Natural killer cell (primary cell): Measurements from ENCODE around the gene MTCH2. TPM values are rescaled to one million over a fixed set of nuclear protein-coding genes. Genes with fewer than 3 reads are reported as not detected.
"Not testable (repeated sequence)": the region's sequence is repeated elsewhere in the genome, so short reads cannot be mapped to it uniquely, and the experiment has no call there.

Experiments used
- ATAC-seq, 3 donors: fragments of 150-1000 bp in 2 of 3; fragments of 200-7000 bp in 1 of 3; cut with Tn5 transposase; 1 replicate in 1 of 3; 2 replicates in 2 of 3; pipeline ENCODE4 v1.10.0; 2021; ENCODE audit warnings: mild to moderate bottlenecking in 2 of 3, moderate library complexity in 2 of 3
- DNase-seq, 2 donors: peaks; one replicate each; pipeline versions ENCODE4 v3.0.0 to v3.0.0-alpha.2; 2013 to 2021; ENCODE audit warnings: mixed read lengths in 1 of 2
- H3K27ac ChIP-seq: one replicate; pipeline ENCODE4 v1.5.1; 2013; ENCODE audit warnings: mild to moderate bottlenecking, low read length
- H3K27me3 ChIP-seq: one replicate; pipeline ENCODE4 v1.6.1; 2013; ENCODE audit warnings: low read length; ENCODE audit not compliant: control insufficient read depth, insufficient read depth
- H3K36me3 ChIP-seq: one replicate; pipeline ENCODE4 v1.6.1; 2013; ENCODE audit warnings: low read length; ENCODE audit not compliant: control insufficient read depth, insufficient read depth
- H3K4me1 ChIP-seq: one replicate; pipeline ENCODE4 v1.6.1; 2013; ENCODE audit warnings: low read length; ENCODE audit not compliant: control insufficient read depth, insufficient read depth
- H3K4me3 ChIP-seq: one replicate; pipeline ENCODE4 v1.5.1; 2013; ENCODE audit warnings: low read length
- H3K9me3 ChIP-seq: one replicate; pipeline ENCODE4 v1.6.1; 2013; ENCODE audit warnings: low read length; ENCODE audit not compliant: control insufficient read depth, insufficient read depth
- H3K27ac Mint-ChIP-seq, 2 donors: one replicate each; pipeline ENCODE4 v1.8.0; 2022; ENCODE audit warnings: mild to moderate bottlenecking in 2 of 2, mixed read lengths in 2 of 2, moderate library complexity in 1 of 2
- H3K27me3 Mint-ChIP-seq, 2 donors: one replicate each; pipeline ENCODE4 v1.8.0; 2022; ENCODE audit warnings: low read depth in 2 of 2, mixed read lengths in 2 of 2
- H3K36me3 Mint-ChIP-seq: one replicate; pipeline ENCODE4 v1.8.0; 2022; ENCODE audit warnings: mixed read lengths
- H3K4me1 Mint-ChIP-seq, 2 donors: one replicate each; pipeline ENCODE4 v1.8.0; 2022; ENCODE audit warnings: mixed read lengths in 2 of 2
- H3K4me3 Mint-ChIP-seq: one replicate; pipeline ENCODE4 v1.8.0; 2022; ENCODE audit warnings: mild to moderate bottlenecking, moderate library complexity, mixed read lengths
- H3K9me3 Mint-ChIP-seq, 2 donors: one replicate each; pipeline ENCODE4 v1.8.0; 2022; ENCODE audit warnings: mixed read lengths in 2 of 2
- WGBS: methylation state at CpG from one replicate; pipeline ENCODE4 v1.1.7; 2013; ENCODE audit warnings: missing lambda C conversion rate; ENCODE audit not compliant: insufficient coverage; 5-methylcytosine and 5-hydroxymethylcytosine counted together
- intact Hi-C: fragments of 100-400 bp; cut with micrococcal nuclease; formaldehyde crosslinking; loops from one replicate; pipeline ENCODE4 v1.14.2; 2022
- total RNA-seq, 4 donors: library from RNA; stranded (reverse); fragments of 120-200 nt in 1 of 4; gene quantifications; one replicate each; pipeline versions ENCODE4 v1.2.3 to v1.2.4, GENCODE V29; 2013 to 2022
- TF ChIP-seq, protein P1 (sequence below): fragments of 200-600 bp; IDR thresholded peaks from one replicate; pipeline ENCODE4 v1.8.0; 2022; ENCODE audit warnings: antibody characterized with exemption

The MTCH2 gene
- total RNA-seq, 3 donors from 2014 or later (not counting 1 experiment from before 2014, with no cell fraction given) = 25.0 to 32.4 (median 31.4) TPM

DNA sequence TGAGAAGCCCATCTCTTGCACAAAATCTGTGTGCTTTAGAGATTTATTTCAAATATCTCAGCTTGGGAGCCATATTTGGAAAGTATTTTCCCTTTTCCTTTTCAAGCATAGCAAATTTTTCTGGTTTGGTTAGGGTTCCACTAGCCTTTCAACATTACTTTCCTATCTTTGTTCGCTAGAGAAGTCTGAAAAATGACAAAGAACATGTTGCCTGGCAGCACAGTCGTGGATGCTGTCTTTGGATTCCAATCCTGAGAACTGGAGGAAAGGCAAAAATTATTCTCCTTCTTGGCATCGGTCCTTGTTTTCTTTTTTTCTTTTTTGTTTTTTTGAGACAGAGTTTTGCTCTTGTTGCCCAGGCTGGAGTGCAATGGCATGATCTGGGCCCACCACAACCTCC, 6.9 kb upstream of the MTCH2 start:
- no peak overlapping the region for H3K27ac ChIP-seq
- no peaks in the 10 kb centered on the region for H3K27me3 ChIP-seq
- H3K36me3 ChIP-seq = no peaks in the 10 kb centered on the region
- intact Hi-C loops = no loop called here
- 85% methylated on average over 3 of the region's 3 CpGs for WGBS
- no peak overlapping the region for H3K27ac Mint-ChIP-seq
- DNase-seq (no peak), ATAC-seq (no peak)
- H3K4me1 ChIP-seq = no peaks in the 10 kb centered on the region
- H3K4me3 Mint-ChIP-seq = no peak overlapping the region
- H3K9me3 Mint-ChIP-seq = peaks cover 2 to 3% of the 10 kb centered on the region in 2 donors
- TF ChIP-seq, protein P1, sequence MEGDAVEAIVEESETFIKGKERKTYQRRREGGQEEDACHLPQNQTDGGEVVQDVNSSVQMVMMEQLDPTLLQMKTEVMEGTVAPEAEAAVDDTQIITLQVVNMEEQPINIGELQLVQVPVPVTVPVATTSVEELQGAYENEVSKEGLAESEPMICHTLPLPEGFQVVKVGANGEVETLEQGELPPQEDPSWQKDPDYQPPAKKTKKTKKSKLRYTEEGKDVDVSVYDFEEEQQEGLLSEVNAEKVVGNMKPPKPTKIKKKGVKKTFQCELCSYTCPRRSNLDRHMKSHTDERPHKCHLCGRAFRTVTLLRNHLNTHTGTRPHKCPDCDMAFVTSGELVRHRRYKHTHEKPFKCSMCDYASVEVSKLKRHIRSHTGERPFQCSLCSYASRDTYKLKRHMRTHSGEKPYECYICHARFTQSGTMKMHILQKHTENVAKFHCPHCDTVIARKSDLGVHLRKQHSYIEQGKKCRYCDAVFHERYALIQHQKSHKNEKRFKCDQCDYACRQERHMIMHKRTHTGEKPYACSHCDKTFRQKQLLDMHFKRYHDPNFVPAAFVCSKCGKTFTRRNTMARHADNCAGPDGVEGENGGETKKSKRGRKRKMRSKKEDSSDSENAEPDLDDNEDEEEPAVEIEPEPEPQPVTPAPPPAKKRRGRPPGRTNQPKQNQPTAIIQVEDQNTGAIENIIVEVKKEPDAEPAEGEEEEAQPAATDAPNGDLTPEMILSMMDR = no peak
- no peaks in the 10 kb centered on the region for H3K4me1 Mint-ChIP-seq
- peaks cover 3 to 9% of the 10 kb centered on the region in 2 donors for H3K27me3 Mint-ChIP-seq
- no peaks in the 10 kb centered on the region for H3K36me3 Mint-ChIP-seq
- H3K9me3 ChIP-seq = no peaks in the 10 kb centered on the region
- no peak overlapping the region for H3K4me3 ChIP-seq

DNA sequence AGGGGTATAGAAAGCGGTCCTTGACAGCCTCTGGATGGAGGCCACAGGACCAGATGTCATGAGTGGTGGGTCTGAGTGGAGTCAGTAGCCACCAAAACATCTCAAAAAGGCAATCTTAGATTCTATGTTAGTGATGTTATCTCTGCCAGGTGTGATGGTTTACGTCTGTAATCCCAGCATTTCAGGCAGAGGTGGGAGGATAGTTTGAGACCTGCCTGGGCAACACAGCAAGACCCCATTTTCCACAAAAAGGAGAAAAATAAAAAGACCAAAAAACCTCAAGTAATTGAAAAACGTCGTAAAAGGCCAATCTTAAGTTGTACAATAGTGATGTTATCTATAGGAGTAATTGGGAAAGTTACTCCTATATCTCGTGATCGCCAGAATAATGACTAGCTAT, 3.7 kb upstream of the MTCH2 start:
- intact Hi-C loops = no loop called here
- peaks cover 11 to 15% of the 10 kb centered on the region in 2 donors for H3K4me1 Mint-ChIP-seq
- H3K27ac ChIP-seq = no peak overlapping the region
- H3K4me3 ChIP-seq = no peak overlapping the region
- H3K27ac Mint-ChIP-seq = no peak overlapping the region
- no peak for DNase-seq
- no peaks in the 10 kb centered on the region for H3K36me3 ChIP-seq
- TF ChIP-seq, protein P1 = no peak
- H3K4me1 ChIP-seq = peaks cover 12% of the 10 kb centered on the region
- no peak for ATAC-seq
- H3K4me3 Mint-ChIP-seq = no peak overlapping the region
- no peaks in the 10 kb centered on the region for H3K9me3 ChIP-seq
- H3K36me3 Mint-ChIP-seq = no peaks in the 10 kb centered on the region
- 93% methylated on average over 5 of the region's 6 CpGs for WGBS
- H3K27me3 ChIP-seq = no peaks in the 10 kb centered on the region
- H3K27me3 Mint-ChIP-seq = no peaks in the 10 kb centered on the region
- no peaks in the 10 kb centered on the region for H3K9me3 Mint-ChIP-seq

DNA sequence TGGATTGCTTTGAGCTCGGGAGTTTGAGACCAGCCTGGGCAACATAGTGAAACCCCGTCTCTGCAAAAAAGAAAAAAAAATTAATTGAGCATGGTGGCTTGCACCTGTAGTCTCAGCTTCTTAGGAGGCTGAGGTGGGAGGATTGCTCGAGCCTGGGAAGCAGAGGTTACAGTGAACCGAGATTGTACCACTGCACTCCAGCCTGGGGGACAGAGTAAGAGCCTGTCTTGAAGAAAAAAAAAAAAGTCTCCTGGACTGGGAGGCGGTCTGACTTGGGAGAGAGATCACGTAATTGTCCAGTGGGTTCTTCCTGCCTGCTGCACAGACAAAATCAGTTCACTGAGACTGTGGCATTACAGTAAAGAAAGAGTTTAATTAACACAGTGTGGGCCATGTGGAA, 3.1 kb upstream of the MTCH2 start:
- no peak overlapping the region for H3K27ac Mint-ChIP-seq
- no peaks in the 10 kb centered on the region for H3K36me3 Mint-ChIP-seq
- TF ChIP-seq, protein P1 = no peak
- no peaks in the 10 kb centered on the region for H3K9me3 ChIP-seq
- no peaks in the 10 kb centered on the region for H3K27me3 ChIP-seq
- ATAC-seq (no peak), DNase-seq (no peak)
- H3K4me3 Mint-ChIP-seq = no peak overlapping the region
- H3K9me3 Mint-ChIP-seq = no peaks in the 10 kb centered on the region
- H3K27me3 Mint-ChIP-seq = no peaks in the 10 kb centered on the region
- H3K36me3 ChIP-seq = no peaks in the 10 kb centered on the region
- peaks cover 15% of the 10 kb centered on the region for H3K4me1 ChIP-seq
- WGBS = 92% methylated on average over 6 of the region's 6 CpGs
- H3K27ac ChIP-seq = no peak overlapping the region
- intact Hi-C loops = no loop called here
- no peak overlapping the region for H3K4me3 ChIP-seq
- peaks cover 12 to 19% of the 10 kb centered on the region in 2 donors for H3K4me1 Mint-ChIP-seq

DNA sequence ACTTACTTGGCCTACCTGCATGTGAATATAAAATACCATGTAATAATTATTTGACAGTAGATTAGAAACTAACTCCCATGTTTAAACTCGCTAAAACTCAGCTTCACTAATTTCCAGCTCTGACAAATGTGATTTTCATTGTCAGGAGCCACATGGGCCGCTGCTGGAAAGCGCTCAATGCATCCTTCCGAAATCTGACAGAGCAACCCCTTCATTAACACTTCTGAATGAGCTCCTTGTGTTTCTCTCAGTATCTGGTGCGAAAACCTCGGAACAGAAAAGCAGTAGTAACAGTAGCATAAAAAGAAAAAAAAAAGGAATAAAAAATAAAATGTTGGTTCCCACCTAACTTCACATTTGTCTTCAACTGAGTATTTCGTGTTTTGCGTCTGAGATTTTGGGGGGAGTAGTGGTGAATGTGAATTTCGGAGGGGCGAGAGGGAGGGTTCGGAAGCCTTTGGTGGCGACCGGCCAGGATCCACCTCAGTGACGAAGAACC, 710 bp downstream of the MTCH2 start:
- ATAC-seq = no peak
- Mint-ChIP-seq H3K36me3 (no peaks in the 10 kb centered on the region), H3K4me3 (peak overlapping the region; percentile 98), H3K4me1 (peaks cover 12 to 19% of the 10 kb centered on the region in 2 donors), H3K27me3 (no peaks in the 10 kb centered on the region), H3K27ac (peak overlapping the region; percentile 92 to 95), H3K9me3 (no peaks in the 10 kb centered on the region)
- Histone ChIP-seq H3K36me3 (peaks cover 19% of the 10 kb centered on the region), H3K27ac (peak overlapping the region; percentile 91), H3K4me3 (peak overlapping the region; percentile 79), H3K4me1 (peaks cover 15% of the 10 kb centered on the region), H3K27me3 (no peaks in the 10 kb centered on the region), H3K9me3 (no peaks in the 10 kb centered on the region)
- peak in 1 of 2 donors; percentile 27 for DNase-seq
- WGBS = 13% methylated on average over 13 of the region's 14 CpGs
- TF ChIP-seq, protein P1 = no peak
- intact Hi-C loops = loop anchor here (1.0 to 5.0 kb wide), 3 partner anchors 76 to 206 kb away; partner anchors contain the start of genes AGBL2, FNBP4 and NUP160

DNA sequence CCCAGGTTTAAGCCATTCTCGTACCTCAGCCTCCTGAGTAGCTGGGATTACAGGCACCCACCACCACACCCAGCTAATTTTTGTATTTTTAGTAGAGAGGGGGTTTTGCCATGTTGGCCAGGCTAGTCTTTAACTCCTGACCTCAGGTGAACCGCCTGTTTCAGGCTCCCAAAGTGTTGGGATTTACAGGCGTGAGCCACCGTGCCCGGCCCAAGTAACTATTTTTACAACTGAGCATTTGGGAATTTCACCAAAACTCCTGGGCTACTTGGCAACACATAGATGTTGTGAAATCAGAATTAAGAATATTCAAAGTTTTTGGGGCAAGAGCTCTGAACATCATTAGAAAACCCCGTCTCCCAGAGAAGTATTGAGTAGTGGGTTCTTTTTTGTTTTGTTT, 1.9 kb downstream of the MTCH2 start:
- not testable (repeated sequence) for DNase-seq, H3K27ac ChIP-seq, H3K4me3 ChIP-seq, ATAC-seq, H3K27me3 Mint-ChIP-seq, H3K27me3 ChIP-seq, H3K36me3 Mint-ChIP-seq, H3K9me3 ChIP-seq, H3K9me3 Mint-ChIP-seq
- intact Hi-C loops = loop anchor here (5.0 kb wide), 2 partner anchors 77 to 207 kb away; partner anchors contain the start of genes AGBL2 and NUP160
- WGBS = 97% methylated on average over 5 of the region's 6 CpGs
- Mint-ChIP-seq H3K4me3 (peak overlapping the region; percentile 53), H3K4me1 (peaks cover 12 to 19% of the 10 kb centered on the region in 2 donors), H3K27ac (peak overlapping the region in 1 of 2 donors; percentile 95)
- peaks cover 15% of the 10 kb centered on the region for H3K4me1 ChIP-seq
- peaks cover 23% of the 10 kb centered on the region for H3K36me3 ChIP-seq
